Measurements from ENCODE around the gene NAIF1. TPM values are rescaled to one million over a fixed set of nuclear protein-coding genes. Genes with fewer than 3 reads are reported as not detected.

The NAIF1 gene
- total RNA-seq, 1 donor from 2014 or later = 9.5 TPM

GRCh38 chr9:128091571-128091970, 24.5 kb upstream of the NAIF1 start:
- Histone ChIP-seq H4K20me1 (ENCODE audit: low read depth) (peaks cover 22% of the 10 kb centered on the region), H3K9me3 (ENCODE audit: low read depth) (no peaks in the 10 kb centered on the region), H3K4me3 (no peak overlapping the region), H3K4me2 (no peak overlapping the region), H2AFZ (replicated peaks) (no peak overlapping the region), H3F3A (ENCODE audit: low read depth) (peaks cover 6% of the 10 kb centered on the region), H3K27ac (no peak overlapping the region), H3K9ac (no peak overlapping the region), H3K4me1 (peaks cover 12% of the 10 kb centered on the region), H3K79me2 (ENCODE audit: low read depth) (peaks cover 16% of the 10 kb centered on the region), H3K36me3 (no peaks in the 10 kb centered on the region), H3K27me3 (no peaks in the 10 kb centered on the region)
- H3K27ac Mint-ChIP-seq = peak overlapping the region; percentile 94
- DNase-seq (ENCODE audit: low spot score) = no peak
- H3K4me1 Mint-ChIP-seq = peaks cover 44% of the 10 kb centered on the region
- peak overlapping the region; percentile 39 for H3K4me3 Mint-ChIP-seq
- TF ChIP-seq EZH2phosphoT487 (IDR thresholded peaks at IDR 0.05) (no peak), EZH2 (IDR thresholded peaks at IDR 0.05) (no peak), CTCF (IDR thresholded peaks at IDR 0.05) (no peak)
- peaks cover 2% of the 10 kb centered on the region for H3K36me3 Mint-ChIP-seq
- no peaks in the 10 kb centered on the region for H3K9me3 Mint-ChIP-seq
- peaks cover 3% of the 10 kb centered on the region for H3K27me3 Mint-ChIP-seq (ENCODE audit: insufficient read depth, low read depth)

- DNase-seq (ENCODE audit: low spot score) = no peak
- Histone ChIP-seq H3F3A (ENCODE audit: low read depth) (peaks cover 4% of the 10 kb centered on the region), H4K20me1 (ENCODE audit: low read depth) (peaks cover 22% of the 10 kb centered on the region), H3K79me2 (ENCODE audit: low read depth) (peaks cover 12% of the 10 kb centered on the region), H3K27ac (no peak overlapping the region), H3K4me1 (peaks cover 12% of the 10 kb centered on the region), H3K9ac (no peak overlapping the region), H2AFZ (replicated peaks) (no peak overlapping the region), H3K4me3 (no peak overlapping the region), H3K27me3 (no peaks in the 10 kb centered on the region), H3K36me3 (no peaks in the 10 kb centered on the region), H3K4me2 (no peak overlapping the region), H3K9me3 (ENCODE audit: low read depth) (no peaks in the 10 kb centered on the region)
- Mint-ChIP-seq H3K27me3 (ENCODE audit: insufficient read depth, low read depth) (peaks cover 3% of the 10 kb centered on the region), H3K36me3 (peaks cover 2% of the 10 kb centered on the region), H3K4me3 (peak overlapping the region; percentile 75), H3K27ac (peak overlapping the region; percentile 50), H3K9me3 (no peaks in the 10 kb centered on the region), H3K4me1 (peaks cover 42% of the 10 kb centered on the region)
- TF ChIP-seq CTCF (IDR thresholded peaks at IDR 0.05) = no peak
- TF ChIP-seq EZH2 (IDR thresholded peaks at IDR 0.05) = no peak
- no peak for TF ChIP-seq EZH2phosphoT487 (IDR thresholded peaks at IDR 0.05)
Measured at GRCh38 chr9:128091144-128091543, 24.0 kb upstream of the NAIF1 start.

- Histone ChIP-seq H4K20me1 (ENCODE audit: low read depth) (peaks cover 16% of the 10 kb centered on the region), H3K36me3 (no peaks in the 10 kb centered on the region), H3K4me2 (no peak overlapping the region), H3K27ac (no peak overlapping the region), H3K9me3 (ENCODE audit: low read depth) (no peaks in the 10 kb centered on the region), H3K27me3 (no peaks in the 10 kb centered on the region), H3K79me2 (ENCODE audit: low read depth) (peaks cover 12% of the 10 kb centered on the region), H3F3A (ENCODE audit: low read depth) (peaks cover 4% of the 10 kb centered on the region), H3K4me1 (peaks cover 6% of the 10 kb centered on the region), H3K4me3 (no peak overlapping the region), H2AFZ (replicated peaks) (no peak overlapping the region), H3K9ac (no peak overlapping the region)
- H3K27me3 Mint-ChIP-seq (ENCODE audit: insufficient read depth, low read depth) = peaks cover 6% of the 10 kb centered on the region
- TF ChIP-seq EZH2phosphoT487 (IDR thresholded peaks at IDR 0.05) (no peak), EZH2 (IDR thresholded peaks at IDR 0.05) (no peak), CTCF (IDR thresholded peaks at IDR 0.05) (no peak)
- DNase-seq (ENCODE audit: low spot score) = no peak
- no peak overlapping the region for H3K4me3 Mint-ChIP-seq
- H3K36me3 Mint-ChIP-seq = peaks cover 2% of the 10 kb centered on the region
- H3K4me1 Mint-ChIP-seq = peaks cover 34% of the 10 kb centered on the region
- no peaks in the 10 kb centered on the region for H3K9me3 Mint-ChIP-seq
- no peak overlapping the region for H3K27ac Mint-ChIP-seq
Measured at GRCh38 chr9:128089299-128089698, 22.2 kb upstream of the NAIF1 start.
